Omental fat pad (tissue), 4 donors: ENCODE measurements around the gene PRSS23. TPM values are rescaled to one million over a fixed set of nuclear protein-coding genes. Genes with fewer than 3 reads are reported as not detected.

Experiments
- ATAC-seq: fragments of 150-250 bp; one replicate; pipeline ENCODE4 v1.9.1; 2016; ENCODE audit warnings: mild to moderate bottlenecking, moderate library complexity; ENCODE audit not compliant: low FRiP score
- DNase-seq: peaks from one replicate; pipeline ENCODE4 v3.0.0-alpha.2; 2019; ENCODE audit warnings: low spot score
- CTCF ChIP-seq, 3 donors: fragments of 450-650 bp; IDR thresholded peaks; one replicate each; pipeline ENCODE4 v1.5.1; 2016 to 2017; ENCODE audit warnings: antibody characterized with exemption in 3 of 3, mild to moderate bottlenecking in 3 of 3, moderate library complexity in 2 of 3
- total RNA-seq, 4 donors: library from RNA; depleted of rRNA; stranded (reverse); fragments of >200 nt; gene quantifications; one replicate each; pipeline ENCODE4 v1.1.0, GENCODE V29; 2016

PRSS23 gene
- total RNA-seq, 4 donors from 2014 or later = 35.9 to 66.2 (median 50.3) TPM

DNA sequence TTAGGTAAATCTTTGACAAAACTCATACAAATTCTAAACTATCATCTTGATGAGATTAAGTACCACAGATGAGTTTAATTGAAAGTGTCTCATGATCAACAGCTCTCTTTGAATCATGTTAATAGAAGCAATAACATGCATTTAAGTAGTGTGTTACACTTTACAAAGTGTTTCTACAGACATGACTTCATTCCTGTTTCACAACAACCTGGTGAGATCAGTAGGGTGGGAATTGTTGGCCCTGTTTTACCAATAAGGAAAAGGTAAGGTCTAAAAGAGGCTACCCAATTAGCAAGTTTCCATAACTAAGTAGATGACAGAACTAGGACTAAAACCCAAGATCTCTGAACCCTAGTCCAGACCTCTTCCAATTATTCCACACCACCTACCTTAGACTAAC lies 12.7 kb upstream of the PRSS23 start:
- ATAC-seq (no peak), DNase-seq (no peak)
- no peak for TF ChIP-seq CTCF (IDR thresholded peaks at IDR 0.05)

GRCh38 chr11:86790195-86790725 lies 10.1 kb upstream of the PRSS23 start:
- ATAC-seq (no peak), DNase-seq (no peak)
- no peak for TF ChIP-seq CTCF (IDR thresholded peaks at IDR 0.05)

DNA sequence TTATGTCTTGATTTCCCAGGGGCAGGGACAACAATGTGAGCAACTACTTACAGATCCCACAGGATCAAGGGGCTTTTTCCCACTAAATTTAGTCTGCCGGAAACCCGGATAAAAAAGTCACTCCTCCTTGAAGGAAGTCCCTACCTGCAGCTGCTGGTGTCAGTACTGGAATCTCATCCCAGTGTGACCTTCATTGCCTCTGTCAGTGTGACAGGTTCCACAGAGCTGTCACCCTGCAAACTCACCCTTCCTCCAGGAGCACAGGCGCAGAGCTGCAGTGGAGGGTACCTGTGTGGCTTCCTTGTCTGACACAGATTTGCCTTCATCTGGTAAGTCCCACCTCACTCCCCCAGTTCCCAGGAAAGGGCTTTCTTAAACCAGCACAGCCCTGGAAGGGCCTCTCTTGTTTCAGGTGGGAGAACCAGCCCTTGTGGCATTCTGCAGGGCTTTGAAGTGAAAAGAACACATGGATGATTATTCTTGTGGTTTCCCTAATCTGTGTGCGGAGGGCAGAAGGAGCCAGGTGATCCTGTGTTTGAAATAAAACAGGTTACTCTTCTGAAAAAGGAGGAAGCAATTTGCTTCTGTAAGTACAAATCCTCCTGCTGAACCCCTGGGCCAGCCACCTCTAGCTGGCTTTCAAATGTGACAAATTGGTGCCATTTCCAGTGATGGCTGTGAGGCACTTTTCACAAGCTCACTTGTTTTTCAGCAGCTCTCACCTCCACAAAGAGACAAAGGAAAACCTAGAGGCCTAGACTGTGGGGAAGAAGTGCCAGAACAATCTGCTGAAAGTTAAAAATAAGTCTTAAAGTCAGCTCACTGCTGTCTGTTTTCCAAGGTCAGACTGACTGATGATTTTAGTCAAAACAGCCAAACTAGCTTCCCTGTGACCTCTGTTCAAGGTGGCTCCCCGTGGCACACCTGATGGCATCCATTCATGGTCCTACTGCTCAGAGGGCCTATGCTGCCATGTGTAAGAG lies 9.2 kb upstream of the PRSS23 start:
- DNase-seq (no peak), ATAC-seq (no peak)
- TF ChIP-seq CTCF (IDR thresholded peaks at IDR 0.05) = no peak

- ATAC-seq (no peak), DNase-seq (no peak)
Measured at GRCh38 chr11:86792150-86792549, 8.2 kb upstream of the PRSS23 start.

GRCh38 chr11:86793307-86793706 lies 7.0 kb upstream of the PRSS23 start:
- TF ChIP-seq CTCF (IDR thresholded peaks at IDR 0.05) = no peak
- DNase-seq (no peak), ATAC-seq (no peak)

More at GRCh38 chr11:86792150-86792549, 8.2 kb upstream of the PRSS23 start:
- no peak for TF ChIP-seq CTCF (IDR thresholded peaks at IDR 0.05)

GRCh38 chr11:86795511-86795910 lies 4.8 kb upstream of the PRSS23 start:
- TF ChIP-seq CTCF (IDR thresholded peaks at IDR 0.05) = no peak
- DNase-seq (no peak), ATAC-seq (no peak)
